Measurements from ENCODE around the gene ASPN.

ASPN gene

DNA sequence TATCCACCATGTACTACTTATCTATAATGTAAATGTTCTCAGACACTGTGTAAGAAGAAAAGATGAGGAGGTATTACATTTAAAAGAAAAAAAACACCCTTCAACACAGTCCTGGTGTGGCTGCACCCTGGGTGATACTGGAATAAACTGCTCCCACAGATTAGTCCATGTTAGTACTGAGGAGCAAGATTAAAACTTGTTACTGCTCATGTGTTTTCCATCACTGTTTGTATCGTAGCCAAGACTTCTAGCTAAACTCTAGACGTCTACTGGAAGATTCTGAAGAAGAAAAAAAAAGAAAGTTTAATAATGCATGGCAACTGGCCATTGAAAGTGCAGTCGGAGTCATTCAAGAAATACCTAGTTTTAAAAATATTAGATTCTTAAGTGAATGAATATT lies at the start of gene ASPN:
ASPN (minus strand) TSS at position 178 of the 400 bp plus-strand sequence.
- no peak for DNase-seq (ENCODE audit: low read depth in 2 of 2)

DNA sequence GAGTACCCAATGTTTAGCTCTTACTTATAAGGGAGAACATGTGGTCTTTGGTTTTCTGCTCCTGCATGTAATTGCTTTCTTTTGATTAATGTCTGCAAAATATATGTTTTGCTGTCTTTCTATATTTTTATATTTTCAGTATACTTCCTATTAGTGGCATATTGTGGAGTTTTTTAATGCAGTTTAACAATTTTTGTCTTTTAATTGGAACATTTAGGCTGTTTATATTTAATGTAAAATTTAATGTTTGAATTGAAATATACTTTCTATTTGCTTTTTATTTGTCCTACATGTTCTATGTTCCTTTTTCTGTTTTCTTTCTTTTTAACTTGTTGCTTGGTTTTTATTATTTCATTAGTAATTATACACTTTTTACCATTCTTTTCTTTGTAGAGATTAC lies 48.6 kb upstream of the ASPN start:
- no peak for DNase-seq (ENCODE audit: low read depth in 2 of 2)

GRCh38 chr9:92529124-92529523 lies 46.8 kb upstream of the ASPN start:
- DNase-seq (ENCODE audit: low read depth in 2 of 2) = no peak

DNA sequence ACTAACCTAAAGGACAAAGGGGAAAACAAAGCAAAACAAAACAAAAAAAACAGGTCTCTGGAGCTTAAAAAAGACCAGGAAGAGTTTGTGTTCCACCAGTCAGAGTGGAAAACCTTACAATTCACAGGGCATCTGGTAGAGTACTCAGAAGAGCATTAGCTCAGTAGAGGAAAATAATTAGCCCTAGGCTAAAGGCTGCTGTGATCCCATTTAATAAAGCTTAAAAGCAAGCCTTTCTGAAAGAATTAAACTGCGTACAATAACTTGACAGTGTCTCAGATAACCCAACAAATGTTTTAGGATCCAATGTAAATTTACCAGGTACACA lies 46.2 kb upstream of the ASPN start:
- DNase-seq (ENCODE audit: low read depth in 2 of 2) = no peak

GRCh38 chr9:92527832-92528521 lies 45.7 kb upstream of the ASPN start:
- no peak for DNase-seq (ENCODE audit: low read depth in 2 of 2)

- DNase-seq (ENCODE audit: low read depth in 2 of 2) = no peak
Observed at GRCh38 chr9:92527291-92527828, 45.1 kb upstream of the ASPN start.

- DNase-seq (ENCODE audit: low read depth in 2 of 2) = no peak
Observed at GRCh38 chr9:92525306-92525705, 43.0 kb upstream of the ASPN start.

- DNase-seq (ENCODE audit: low read depth in 2 of 2) = no peak
Observed at GRCh38 chr9:92524881-92525280, 42.6 kb upstream of the ASPN start.

DNA sequence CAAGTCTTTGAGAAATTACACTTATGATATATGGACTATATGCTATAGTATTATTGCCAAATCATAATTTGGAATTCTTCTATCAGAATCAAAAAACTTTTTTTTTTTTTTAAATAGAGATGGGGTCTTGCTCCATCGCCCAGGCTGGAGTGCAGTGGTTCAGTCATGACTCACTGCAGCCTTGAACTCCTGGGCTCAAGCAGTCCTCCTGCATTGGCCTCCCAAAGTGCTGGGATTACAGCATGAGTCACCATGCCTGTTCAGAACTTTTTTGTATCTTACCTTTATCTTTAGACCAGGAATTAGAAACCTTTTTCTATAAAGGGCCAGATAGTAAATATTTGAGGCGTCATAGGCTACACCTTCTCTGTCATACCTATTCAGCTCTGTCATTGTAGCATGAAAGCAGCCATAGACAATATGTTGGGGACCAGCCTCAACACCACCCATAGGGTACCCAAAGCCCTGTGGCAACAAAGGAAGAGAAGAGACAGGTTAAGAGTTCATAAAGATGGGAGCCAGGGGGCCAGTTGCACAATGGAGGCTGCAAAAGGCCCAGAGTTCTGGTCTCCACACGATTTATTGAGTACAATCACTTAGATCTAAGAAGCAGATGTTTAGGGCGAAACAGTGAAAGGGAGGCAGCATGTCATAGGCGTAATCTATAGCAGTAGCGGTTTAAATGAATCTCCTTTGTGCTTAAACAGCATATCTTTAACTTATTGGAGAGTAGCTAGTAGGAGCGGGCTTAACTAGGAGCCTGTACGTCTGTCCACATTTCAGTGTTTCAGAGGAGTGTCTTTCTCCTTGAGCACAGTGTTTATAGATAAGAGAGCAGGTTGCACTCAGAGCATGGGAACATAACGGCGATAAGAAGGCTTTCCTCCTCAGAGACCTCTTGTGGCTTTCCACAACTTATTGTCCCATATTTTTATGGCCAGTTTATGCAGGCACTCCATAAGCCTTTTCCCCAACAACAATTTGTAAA lies 41.0 kb upstream of the ASPN start:
- DNase-seq (ENCODE audit: low read depth in 2 of 2) = no peak

DNA sequence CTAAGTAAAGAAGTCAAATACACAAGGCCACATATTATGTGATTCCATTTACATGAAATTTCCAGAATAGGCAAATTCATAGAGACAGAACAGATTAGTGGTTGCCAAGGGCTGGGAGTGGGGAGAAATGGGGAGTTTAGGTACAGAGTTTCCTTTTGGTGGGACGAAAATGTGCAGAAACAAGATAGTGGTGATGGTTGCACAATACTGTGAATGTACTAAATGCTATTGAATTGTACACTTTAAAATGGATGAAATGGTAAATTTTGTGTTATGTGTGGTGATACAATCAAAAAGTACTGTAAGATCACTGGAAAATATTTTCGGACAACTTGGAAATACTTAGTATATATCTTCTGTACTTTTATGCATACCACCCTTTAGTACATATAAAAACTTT lies 38.5 kb upstream of the ASPN start:
- DNase-seq (ENCODE audit: low read depth in 2 of 2) = no peak

GRCh38 chr9:92518199-92518598 lies 35.9 kb upstream of the ASPN start:
- DNase-seq (ENCODE audit: low read depth in 2 of 2) = no peak

DNA sequence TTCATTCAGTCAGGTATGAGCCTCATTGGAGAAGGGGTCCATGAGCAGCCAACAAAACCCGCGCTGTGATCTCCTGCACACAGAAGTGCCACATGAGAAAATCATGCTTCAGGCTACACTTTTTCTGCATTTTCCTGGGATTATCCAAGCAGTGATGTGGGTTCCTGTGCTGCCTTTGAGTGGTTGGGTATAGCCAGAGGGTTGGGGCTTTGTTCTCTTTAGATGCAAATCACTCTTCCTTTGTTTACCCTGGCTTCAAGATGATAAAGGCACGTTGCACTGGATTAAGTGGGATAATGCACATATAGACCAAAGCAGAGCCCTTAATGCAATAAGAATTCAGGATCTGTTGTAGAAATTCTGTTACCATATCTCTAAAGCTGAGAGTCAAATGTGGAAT lies 34.7 kb upstream of the ASPN start:
- DNase-seq (ENCODE audit: low read depth in 2 of 2) = no peak

DNA sequence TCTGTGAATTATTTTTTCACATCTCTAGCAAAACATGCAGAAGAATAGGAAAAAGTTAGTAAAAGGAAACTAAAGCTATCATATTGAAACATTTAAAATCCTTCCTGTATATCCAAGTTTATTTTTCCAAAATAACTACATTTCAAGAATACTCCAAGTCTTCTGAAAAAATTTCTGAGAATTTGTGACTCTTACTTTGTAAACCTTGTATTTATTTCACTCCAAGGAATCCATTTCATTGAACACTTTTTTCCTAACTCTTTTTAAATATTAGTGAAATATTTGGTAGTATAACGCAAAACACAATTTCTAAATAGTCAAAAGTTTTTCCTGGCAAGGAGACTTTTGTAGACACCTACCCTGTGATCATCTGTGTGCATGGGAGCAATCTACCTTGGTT lies 34.2 kb upstream of the ASPN start:
- no peak for DNase-seq (ENCODE audit: low read depth in 2 of 2)

- DNase-seq (ENCODE audit: low read depth in 2 of 2) = no peak
Observed at GRCh38 chr9:92514635-92515034, 32.3 kb upstream of the ASPN start.

DNA sequence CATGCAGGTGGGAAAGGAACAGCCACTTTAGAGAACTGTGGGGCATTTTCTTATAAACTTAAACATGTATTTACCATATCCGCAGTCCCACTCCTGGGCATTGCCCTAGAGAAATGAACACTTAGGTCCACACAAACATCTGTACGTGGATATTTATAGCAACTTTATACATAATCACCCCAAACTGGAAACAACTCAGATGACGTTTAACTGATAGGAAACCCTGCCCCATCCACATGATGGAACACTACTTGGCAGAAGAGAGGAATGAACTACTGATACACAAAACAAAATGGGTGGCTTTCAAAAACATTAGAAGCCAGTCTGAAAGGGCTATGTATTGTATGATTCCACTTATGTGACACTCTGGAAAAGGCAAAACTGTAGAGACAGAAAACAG lies 31.0 kb upstream of the ASPN start:
- DNase-seq (ENCODE audit: low read depth in 2 of 2) = no peak

DNA sequence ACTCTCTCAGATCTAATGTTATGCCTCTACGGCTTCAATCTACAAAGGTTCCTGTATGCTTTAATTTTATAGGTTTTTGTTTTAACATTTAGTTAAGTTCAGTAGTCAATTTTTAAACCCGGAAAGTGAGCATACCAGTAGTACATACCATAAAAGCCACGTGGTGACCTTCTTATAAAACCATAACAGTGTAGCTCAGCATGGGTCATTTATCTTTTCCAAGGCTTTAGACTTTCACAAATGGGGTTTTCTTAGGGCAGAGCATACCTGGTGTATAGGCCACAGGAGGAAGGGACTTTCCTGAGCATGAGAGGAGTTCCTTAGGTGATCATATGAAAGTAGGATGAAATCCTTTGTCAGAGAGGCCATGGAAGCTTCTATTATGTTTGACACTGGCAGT lies 30.3 kb upstream of the ASPN start:
- DNase-seq (ENCODE audit: low read depth in 2 of 2) = no peak

- no peak for DNase-seq (ENCODE audit: low read depth in 2 of 2)
Observed at GRCh38 chr9:92510747-92511146, 28.4 kb upstream of the ASPN start.

DNA sequence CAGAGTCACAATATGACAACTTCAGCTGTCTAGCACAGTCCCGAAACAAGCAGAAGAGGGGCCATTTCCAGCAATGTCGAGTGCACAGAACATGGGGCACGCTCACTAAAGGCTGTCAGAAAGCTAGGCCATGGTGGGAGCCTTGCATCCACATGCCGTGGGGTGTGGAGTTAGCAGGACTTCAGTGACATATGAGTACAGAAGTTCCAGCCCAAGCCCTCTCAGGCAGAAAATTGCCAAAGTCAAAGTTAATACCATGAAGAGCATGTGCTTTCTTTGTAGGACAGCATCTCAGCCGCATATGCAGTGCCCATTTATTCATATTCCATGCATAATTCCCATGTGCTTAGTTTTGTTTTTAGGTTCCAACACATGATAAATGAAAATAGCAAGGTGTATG lies 26.7 kb upstream of the ASPN start:
- DNase-seq (ENCODE audit: low read depth in 2 of 2) = no peak

- DNase-seq (ENCODE audit: low read depth in 2 of 2) = no peak
Observed at GRCh38 chr9:92508018-92508820, 25.9 kb upstream of the ASPN start.

- DNase-seq (ENCODE audit: low read depth in 2 of 2) = no peak
Observed at GRCh38 chr9:92507496-92507895, 25.2 kb upstream of the ASPN start.

DNA sequence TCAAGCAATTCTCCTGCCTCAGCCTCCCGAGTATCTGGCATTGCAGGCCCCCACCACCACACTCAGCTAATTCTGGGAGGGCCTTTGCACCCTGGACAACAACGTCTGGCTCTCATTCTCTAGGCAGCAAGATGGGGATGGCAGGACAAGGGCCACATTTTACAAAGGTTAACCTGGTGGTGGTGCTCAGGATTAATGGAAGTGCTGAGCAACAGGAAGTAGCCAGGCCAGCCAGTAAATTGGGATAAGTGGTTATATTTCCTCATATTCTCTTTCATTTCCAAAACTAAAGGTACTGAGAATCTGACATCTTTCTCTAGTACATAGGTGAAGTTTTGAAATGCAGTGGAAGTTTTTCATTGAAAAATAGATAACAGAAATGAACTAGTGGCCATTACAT lies 24.7 kb upstream of the ASPN start:
- no peak for DNase-seq (ENCODE audit: low read depth in 2 of 2)

- no peak for DNase-seq (ENCODE audit: low read depth in 2 of 2)
Observed at GRCh38 chr9:92506184-92506857, 24.0 kb upstream of the ASPN start.
